ENCODE results near the gene RALY.

The RALY gene

GRCh38 chr20:33986560-33987216 lies 7.0 kb upstream of the RALY start:
- DNase-seq (ENCODE audit: low spot score), result no peak

DNA sequence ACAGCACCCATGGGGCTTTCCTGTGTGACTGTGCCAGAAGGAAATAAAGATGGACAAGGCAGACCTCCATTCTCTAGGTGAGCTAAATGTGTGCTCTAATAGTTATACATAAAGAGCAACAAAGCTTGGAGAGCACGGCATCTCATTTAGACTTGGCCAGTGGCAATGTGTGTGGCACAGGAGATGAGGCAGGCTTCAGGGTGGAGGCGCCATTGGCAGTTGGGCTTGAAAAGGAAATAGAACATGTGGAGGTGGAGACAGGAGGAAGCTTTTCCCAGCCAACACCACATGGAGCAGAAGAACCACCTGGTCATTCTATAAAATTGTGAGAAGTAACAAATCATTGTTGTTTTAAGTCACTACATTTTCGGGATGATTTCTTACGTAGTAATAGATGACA lies 3.6 kb upstream of the RALY start:
- DNase-seq (ENCODE audit: low spot score), result no peak

GRCh38 chr20:33991502-33991901 lies 2.2 kb upstream of the RALY start:
- DNase-seq (ENCODE audit: low spot score), result no peak

- DNase-seq (ENCODE audit: low spot score), result peak; percentile 28
Observed at GRCh38 chr20:33992145-33992922, 1.4 kb upstream of the RALY start.

- DNase-seq (ENCODE audit: low spot score), result peak; percentile 98
Observed at GRCh38 chr20:33992923-33993575, 662 bp upstream of the RALY start.

- DNase-seq (ENCODE audit: low spot score), result peak; percentile 59
Observed at GRCh38 chr20:33994222-33994913, 657 bp downstream of the RALY start.

GRCh38 chr20:33995053-33995831 lies 1.5 kb downstream of the RALY start:
- peak; percentile 10 for DNase-seq (ENCODE audit: low spot score)

DNA sequence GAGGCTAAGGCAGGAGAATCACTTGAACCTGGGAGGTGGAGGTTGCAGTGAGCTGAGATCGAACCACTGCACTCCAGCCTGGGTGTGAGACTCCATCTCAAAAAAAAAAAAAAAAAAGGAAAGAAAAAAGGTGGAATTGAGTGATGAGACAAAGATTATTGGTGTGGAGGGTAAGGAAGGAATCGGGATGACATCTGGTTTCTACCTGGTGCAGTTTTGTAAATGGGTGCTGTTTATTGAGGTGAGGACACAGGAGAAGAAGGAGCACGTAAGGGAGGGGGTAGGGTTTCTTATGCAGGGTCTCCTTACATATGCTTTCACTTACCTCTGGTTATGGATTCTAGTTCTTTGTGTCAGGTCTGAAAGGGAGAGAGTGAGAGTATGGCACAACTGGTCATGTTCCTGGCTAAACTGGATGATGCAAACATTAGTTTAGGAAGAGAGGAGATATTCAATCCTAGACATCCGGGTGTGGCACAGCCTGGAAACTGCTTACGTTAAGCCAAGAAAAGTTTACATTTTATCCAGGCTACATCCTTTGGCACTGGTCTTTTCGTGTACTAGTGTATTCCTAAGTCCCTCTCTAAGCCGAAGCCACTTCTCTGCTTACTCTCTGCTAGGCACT lies 5.4 kb downstream of the RALY start:
- DNase-seq (ENCODE audit: low spot score), result no peak

GRCh38 chr20:34001378-34001777 lies 7.7 kb downstream of the RALY start:
- DNase-seq (ENCODE audit: low spot score), result no peak

GRCh38 chr20:34004227-34004626 lies 10.5 kb downstream of the RALY start:
- DNase-seq (ENCODE audit: low spot score), result no peak

DNA sequence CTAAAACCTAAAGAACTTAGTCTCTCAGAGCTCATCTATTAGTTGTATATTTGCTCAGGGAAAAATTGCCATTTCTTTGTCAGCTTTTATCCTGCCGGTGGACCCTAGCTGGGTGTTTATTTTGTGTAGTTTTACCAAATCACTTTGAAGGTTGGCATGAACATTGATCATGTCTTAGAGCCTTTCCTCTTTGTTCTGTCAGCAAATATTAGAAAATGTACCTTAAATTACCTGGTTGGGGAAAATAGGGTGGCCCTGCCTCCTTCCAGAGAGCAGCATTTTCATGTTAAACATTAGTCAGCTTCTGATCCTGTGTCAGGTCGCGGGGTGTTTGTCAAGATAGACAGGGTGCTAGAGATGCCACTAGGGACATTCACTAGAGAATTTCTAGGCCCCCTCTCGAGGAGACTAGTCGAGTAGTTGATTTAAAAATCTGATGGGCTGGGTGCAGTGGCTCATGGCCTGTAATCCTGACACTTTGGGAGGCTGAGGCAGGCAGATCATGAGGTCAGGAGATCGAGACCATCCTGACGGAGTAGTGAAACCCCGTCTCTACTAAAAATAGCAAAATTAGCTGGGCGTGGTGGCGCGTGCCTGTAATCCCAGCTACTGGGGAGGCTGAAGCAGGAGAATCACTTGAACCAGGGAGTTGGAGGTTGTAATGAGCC lies 11.2 kb downstream of the RALY start:
- no peak for DNase-seq (ENCODE audit: low spot score)

DNA sequence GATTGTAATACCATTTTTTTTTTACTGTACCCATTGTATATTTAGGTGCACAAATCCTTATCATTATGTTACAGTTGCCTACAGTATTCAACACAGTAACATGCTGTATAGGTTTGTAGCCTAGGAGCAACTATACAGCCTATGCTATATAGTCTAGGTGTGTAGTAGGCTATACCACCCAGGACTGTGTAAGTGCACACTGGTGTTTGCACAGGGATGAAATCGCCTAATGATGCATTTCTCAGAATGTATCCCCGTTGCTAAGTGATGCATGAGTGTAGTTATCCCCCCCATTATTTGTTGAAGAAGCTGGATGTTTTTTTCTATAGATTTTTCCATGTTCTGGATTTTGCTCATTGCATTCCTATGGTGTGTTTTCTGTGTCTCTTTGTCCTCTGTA lies 12.9 kb downstream of the RALY start:
- no peak for DNase-seq (ENCODE audit: low spot score)

GRCh38 chr20:34008477-34008876 lies 14.8 kb downstream of the RALY start:
- DNase-seq (ENCODE audit: low spot score), result no peak

DNA sequence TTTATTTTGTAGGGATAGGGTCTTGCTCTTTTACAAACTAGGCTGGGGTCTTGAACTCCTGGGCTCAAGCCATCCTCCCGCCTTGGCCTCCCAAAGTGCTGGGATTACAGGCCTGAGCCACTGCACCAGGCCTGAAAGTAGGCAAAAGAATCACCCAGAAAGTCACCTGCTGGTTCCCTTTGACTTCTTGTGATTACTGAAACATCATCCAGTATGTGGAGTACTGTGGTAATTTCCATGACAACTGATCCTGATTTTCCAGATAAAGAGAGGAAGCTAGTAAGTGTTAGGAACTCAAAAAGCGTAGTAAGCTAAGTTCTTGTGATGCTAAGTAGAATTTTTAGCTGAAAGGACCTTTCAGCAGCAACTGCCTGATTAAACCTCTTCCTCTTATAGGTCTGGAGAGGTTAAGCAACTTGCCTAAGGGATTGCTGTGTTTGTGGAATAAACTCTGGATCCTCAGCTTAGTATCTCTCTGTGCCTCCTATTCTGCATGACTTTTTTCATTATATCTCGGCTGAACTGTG lies 16.8 kb downstream of the RALY start:
- DNase-seq (ENCODE audit: low spot score), result no peak

GRCh38 chr20:34011275-34011674 lies 17.6 kb downstream of the RALY start:
- DNase-seq (ENCODE audit: low spot score), result no peak

DNA sequence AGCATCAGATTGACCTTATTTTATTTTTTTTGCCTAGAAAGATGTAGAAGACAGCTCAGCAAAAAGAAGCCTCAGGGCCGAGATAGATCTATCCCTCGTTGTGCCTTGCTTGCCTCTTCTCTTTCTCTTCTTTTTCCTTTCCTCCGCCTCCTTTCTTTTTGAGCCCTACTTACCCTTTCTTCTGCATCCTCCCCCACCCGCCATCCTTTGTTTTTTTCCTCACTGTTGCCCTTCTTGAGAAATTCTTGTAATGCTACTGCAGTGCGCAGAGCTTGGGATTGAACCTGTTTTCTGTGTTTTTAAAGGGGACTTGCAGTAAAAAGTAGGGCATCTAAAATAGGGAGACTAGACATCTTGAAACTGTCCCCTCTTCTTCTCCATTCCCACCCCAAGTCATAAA lies 18.6 kb downstream of the RALY start:
- DNase-seq (ENCODE audit: low spot score), result no peak

DNA sequence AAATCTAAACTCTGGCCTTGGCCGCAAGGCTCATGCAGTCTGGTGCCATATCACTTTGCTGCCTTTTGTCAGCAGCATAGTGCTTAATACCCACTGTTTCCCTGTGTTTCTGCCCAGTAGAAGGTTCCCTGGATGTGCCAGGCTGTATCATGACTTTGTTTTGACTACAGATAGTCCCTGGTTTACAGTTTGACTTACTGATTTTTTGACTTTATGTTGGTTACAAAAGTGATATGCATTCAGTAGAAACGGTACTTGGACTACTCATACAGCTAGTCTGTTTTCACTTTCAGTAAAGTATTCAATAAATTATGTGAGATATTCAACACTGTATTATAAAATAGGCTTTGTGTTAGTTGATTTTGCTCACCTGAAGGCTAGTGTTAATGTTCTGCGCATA lies 19.0 kb downstream of the RALY start:
- DNase-seq (ENCODE audit: low spot score), result no peak

DNA sequence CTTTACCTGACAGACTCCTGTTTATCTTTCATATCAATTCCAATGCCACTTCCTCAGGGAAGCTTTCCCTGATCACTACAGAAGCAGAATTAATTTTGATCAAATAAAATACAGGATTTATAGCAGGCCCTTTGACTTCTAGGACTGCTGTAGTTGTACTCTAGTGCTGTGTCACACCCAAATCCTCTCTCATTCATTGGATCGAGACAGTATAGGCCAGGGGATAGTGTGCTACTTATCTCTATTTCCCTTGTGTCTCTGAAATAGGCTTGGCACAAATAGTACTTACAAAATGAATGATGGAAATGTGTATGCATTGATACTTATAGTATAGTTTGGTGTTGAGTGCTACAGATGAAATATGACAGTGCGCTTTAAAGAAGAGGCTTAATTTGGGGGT lies 19.8 kb downstream of the RALY start:
- no peak for DNase-seq (ENCODE audit: low spot score)

DNA sequence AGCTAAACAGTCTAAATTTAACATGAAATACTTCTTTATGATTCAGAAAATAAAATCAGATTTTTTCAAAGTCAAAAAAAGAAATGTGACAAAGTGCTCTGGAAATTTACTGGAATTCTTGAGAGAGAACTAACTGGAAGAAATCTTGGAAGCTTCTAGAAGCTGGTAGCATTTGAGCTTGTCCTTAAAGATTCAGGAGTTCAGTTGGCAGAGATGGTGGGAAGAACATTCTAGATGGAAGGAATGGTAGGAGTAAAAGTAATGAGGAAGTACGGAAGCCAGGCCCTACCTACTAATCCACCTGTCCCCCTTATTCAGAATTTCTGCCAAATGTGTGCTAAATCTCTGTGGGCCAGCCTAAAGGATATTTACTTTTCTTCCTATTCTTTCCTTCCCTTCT lies 21.2 kb downstream of the RALY start:
- DNase-seq (ENCODE audit: low spot score), result no peak

Measured in kidney capillary endothelial cell (primary cell).